Measurements from ENCODE around the gene SLC1A3.
"Not testable (repeated sequence)": the region's sequence is repeated elsewhere in the genome, so short reads cannot be mapped to it uniquely, and the experiment has no call there.

SLC1A3 gene

GRCh38 chr5:36630201-36631145, 24.1 kb downstream of the SLC1A3 start:
- no peaks in the 10 kb centered on the region for H3K9me3 Mint-ChIP-seq
- H3K36me3 Mint-ChIP-seq, result no peaks in the 10 kb centered on the region
- no peak for ATAC-seq (ENCODE audit: low read depth)
- no peak overlapping the region for H3K27ac Mint-ChIP-seq
- no peak for DNase-seq (ENCODE audit: low spot score in 2 of 2)
- no peak overlapping the region for H3K4me3 Mint-ChIP-seq
- no peaks in the 10 kb centered on the region for H3K4me1 Mint-ChIP-seq
- peaks cover 7% of the 10 kb centered on the region for H3K27me3 Mint-ChIP-seq

GRCh38 chr5:36631154-36631553, 24.7 kb downstream of the SLC1A3 start:
- no peaks in the 10 kb centered on the region for H3K4me1 Mint-ChIP-seq
- no peak overlapping the region for H3K27ac Mint-ChIP-seq
- no peaks in the 10 kb centered on the region for H3K36me3 Mint-ChIP-seq
- H3K4me3 Mint-ChIP-seq, result no peak overlapping the region
- DNase-seq (ENCODE audit: low spot score in 2 of 2) (no peak), ATAC-seq (ENCODE audit: low read depth) (no peak)
- peaks cover 9% of the 10 kb centered on the region for H3K27me3 Mint-ChIP-seq
- no peaks in the 10 kb centered on the region for H3K9me3 Mint-ChIP-seq

GRCh38 chr5:36631620-36632362, 25.4 kb downstream of the SLC1A3 start:
- Mint-ChIP-seq H3K4me1 (no peaks in the 10 kb centered on the region), H3K27ac (no peak overlapping the region), H3K9me3 (no peaks in the 10 kb centered on the region), H3K36me3 (no peaks in the 10 kb centered on the region), H3K4me3 (no peak overlapping the region), H3K27me3 (peaks cover 11% of the 10 kb centered on the region)
- ATAC-seq (ENCODE audit: low read depth) (no peak), DNase-seq (ENCODE audit: low spot score in 2 of 2) (no peak)

GRCh38 chr5:36632363-36632664, 25.9 kb downstream of the SLC1A3 start:
- Mint-ChIP-seq H3K4me1 (no peaks in the 10 kb centered on the region), H3K27ac (no peak overlapping the region), H3K36me3 (no peaks in the 10 kb centered on the region), H3K4me3 (no peak overlapping the region), H3K27me3 (peaks cover 11% of the 10 kb centered on the region), H3K9me3 (no peaks in the 10 kb centered on the region)
- ATAC-seq (ENCODE audit: low read depth), result no peak
- DNase-seq (ENCODE audit: low spot score in 2 of 2), result no peak

GRCh38 chr5:36635721-36636390, 29.4 kb downstream of the SLC1A3 start:
- Mint-ChIP-seq H3K27ac (no peak overlapping the region), H3K27me3 (peaks cover 9% of the 10 kb centered on the region), H3K9me3 (no peaks in the 10 kb centered on the region), H3K4me3 (no peak overlapping the region), H3K36me3 (no peaks in the 10 kb centered on the region), H3K4me1 (no peaks in the 10 kb centered on the region)
- ATAC-seq (ENCODE audit: low read depth) (no peak), DNase-seq (ENCODE audit: low spot score in 2 of 2) (no peak)

- DNase-seq (ENCODE audit: low spot score in 2 of 2) (no peak), ATAC-seq (ENCODE audit: low read depth) (no peak)
- no peaks in the 10 kb centered on the region for H3K9me3 Mint-ChIP-seq
- no peak overlapping the region for H3K4me3 Mint-ChIP-seq
- no peak overlapping the region for H3K27ac Mint-ChIP-seq
- peaks cover 8% of the 10 kb centered on the region for H3K27me3 Mint-ChIP-seq
- H3K36me3 Mint-ChIP-seq, result no peaks in the 10 kb centered on the region
- no peaks in the 10 kb centered on the region for H3K4me1 Mint-ChIP-seq
These were observed 30.7 kb downstream of the SLC1A3 start for GRCh38 chr5:36637101-36637500.

- Mint-ChIP-seq H3K4me1 (no peaks in the 10 kb centered on the region), H3K27ac (no peak overlapping the region), H3K27me3 (peaks cover 8% of the 10 kb centered on the region), H3K4me3 (no peak overlapping the region), H3K36me3 (no peaks in the 10 kb centered on the region), H3K9me3 (no peaks in the 10 kb centered on the region)
- DNase-seq (ENCODE audit: low spot score in 2 of 2) (no peak), ATAC-seq (ENCODE audit: low read depth) (no peak)
These were observed 31.1 kb downstream of the SLC1A3 start for GRCh38 chr5:36637516-36637915.

- DNase-seq (ENCODE audit: low spot score in 2 of 2) (no peak), ATAC-seq (ENCODE audit: low read depth) (no peak)
- no peaks in the 10 kb centered on the region for H3K9me3 Mint-ChIP-seq
- no peaks in the 10 kb centered on the region for H3K36me3 Mint-ChIP-seq
- H3K27ac Mint-ChIP-seq, result no peak overlapping the region
- peaks cover 10% of the 10 kb centered on the region for H3K27me3 Mint-ChIP-seq
- no peaks in the 10 kb centered on the region for H3K4me1 Mint-ChIP-seq
- no peak overlapping the region for H3K4me3 Mint-ChIP-seq
These were observed 31.6 kb downstream of the SLC1A3 start for GRCh38 chr5:36638056-36638455.

GRCh38 chr5:36640949-36641348, 34.5 kb downstream of the SLC1A3 start:
- Mint-ChIP-seq H3K36me3 (no peaks in the 10 kb centered on the region), H3K27me3 (peaks cover 9% of the 10 kb centered on the region), H3K4me1 (no peaks in the 10 kb centered on the region), H3K9me3 (no peaks in the 10 kb centered on the region), H3K27ac (no peak overlapping the region), H3K4me3 (no peak overlapping the region)
- DNase-seq (ENCODE audit: low spot score in 2 of 2), result no peak
- no peak for ATAC-seq (ENCODE audit: low read depth)

GRCh38 chr5:36641431-36641830, 35.0 kb downstream of the SLC1A3 start:
- no peak overlapping the region for H3K27ac Mint-ChIP-seq
- H3K36me3 Mint-ChIP-seq, result no peaks in the 10 kb centered on the region
- H3K4me3 Mint-ChIP-seq, result no peak overlapping the region
- DNase-seq (ENCODE audit: low spot score in 2 of 2) (no peak), ATAC-seq (ENCODE audit: low read depth) (no peak)
- H3K27me3 Mint-ChIP-seq, result peaks cover 8% of the 10 kb centered on the region
- no peaks in the 10 kb centered on the region for H3K9me3 Mint-ChIP-seq
- no peaks in the 10 kb centered on the region for H3K4me1 Mint-ChIP-seq

GRCh38 chr5:36642089-36642488, 35.7 kb downstream of the SLC1A3 start:
- H3K36me3 Mint-ChIP-seq, result no peaks in the 10 kb centered on the region
- no peaks in the 10 kb centered on the region for H3K4me1 Mint-ChIP-seq
- H3K27ac Mint-ChIP-seq, result no peak overlapping the region
- no peaks in the 10 kb centered on the region for H3K9me3 Mint-ChIP-seq
- no peak for DNase-seq (ENCODE audit: low spot score in 2 of 2)
- no peak for ATAC-seq (ENCODE audit: low read depth)
- no peak overlapping the region for H3K4me3 Mint-ChIP-seq
- peaks cover 9% of the 10 kb centered on the region for H3K27me3 Mint-ChIP-seq

GRCh38 chr5:36643162-36643561, 36.8 kb downstream of the SLC1A3 start:
- no peak overlapping the region for H3K27ac Mint-ChIP-seq
- no peak overlapping the region for H3K4me3 Mint-ChIP-seq
- H3K9me3 Mint-ChIP-seq, result no peaks in the 10 kb centered on the region
- H3K27me3 Mint-ChIP-seq, result peaks cover 9% of the 10 kb centered on the region
- no peaks in the 10 kb centered on the region for H3K4me1 Mint-ChIP-seq
- DNase-seq (ENCODE audit: low spot score in 2 of 2), result no peak
- no peaks in the 10 kb centered on the region for H3K36me3 Mint-ChIP-seq
- ATAC-seq (ENCODE audit: low read depth), result no peak

- not testable (repeated sequence) for H3K36me3 Mint-ChIP-seq; DNase-seq (ENCODE audit: low spot score in 2 of 2); H3K4me1 Mint-ChIP-seq; ATAC-seq (ENCODE audit: low read depth); H3K4me3 Mint-ChIP-seq; H3K9me3 Mint-ChIP-seq; H3K27ac Mint-ChIP-seq; H3K27me3 Mint-ChIP-seq
These were observed 37.4 kb downstream of the SLC1A3 start for GRCh38 chr5:36643841-36644240.

GRCh38 chr5:36644727-36645126, 38.3 kb downstream of the SLC1A3 start:
- H3K4me1 Mint-ChIP-seq, result no peaks in the 10 kb centered on the region
- DNase-seq (ENCODE audit: low spot score in 2 of 2), result no peak
- H3K4me3 Mint-ChIP-seq, result no peak overlapping the region
- H3K9me3 Mint-ChIP-seq, result no peaks in the 10 kb centered on the region
- H3K36me3 Mint-ChIP-seq, result no peaks in the 10 kb centered on the region
- no peak for ATAC-seq (ENCODE audit: low read depth)
- H3K27ac Mint-ChIP-seq, result no peak overlapping the region
- peaks cover 9% of the 10 kb centered on the region for H3K27me3 Mint-ChIP-seq
